ENCODE results near the gene YES1. TPM values are rescaled to one million over a fixed set of nuclear protein-coding genes. Genes with fewer than 3 reads are reported as not detected.
A peak's percentile ranks its signal among the peaks of the same experiment; 100 is the strongest.

YES1 gene
- total and polyA plus RNA-seq, 2 of the 13 experiments (the other 11 are each of a cell fraction or from before 2014, with no cell fraction given): 17.2 to 70.8 TPM

DNA sequence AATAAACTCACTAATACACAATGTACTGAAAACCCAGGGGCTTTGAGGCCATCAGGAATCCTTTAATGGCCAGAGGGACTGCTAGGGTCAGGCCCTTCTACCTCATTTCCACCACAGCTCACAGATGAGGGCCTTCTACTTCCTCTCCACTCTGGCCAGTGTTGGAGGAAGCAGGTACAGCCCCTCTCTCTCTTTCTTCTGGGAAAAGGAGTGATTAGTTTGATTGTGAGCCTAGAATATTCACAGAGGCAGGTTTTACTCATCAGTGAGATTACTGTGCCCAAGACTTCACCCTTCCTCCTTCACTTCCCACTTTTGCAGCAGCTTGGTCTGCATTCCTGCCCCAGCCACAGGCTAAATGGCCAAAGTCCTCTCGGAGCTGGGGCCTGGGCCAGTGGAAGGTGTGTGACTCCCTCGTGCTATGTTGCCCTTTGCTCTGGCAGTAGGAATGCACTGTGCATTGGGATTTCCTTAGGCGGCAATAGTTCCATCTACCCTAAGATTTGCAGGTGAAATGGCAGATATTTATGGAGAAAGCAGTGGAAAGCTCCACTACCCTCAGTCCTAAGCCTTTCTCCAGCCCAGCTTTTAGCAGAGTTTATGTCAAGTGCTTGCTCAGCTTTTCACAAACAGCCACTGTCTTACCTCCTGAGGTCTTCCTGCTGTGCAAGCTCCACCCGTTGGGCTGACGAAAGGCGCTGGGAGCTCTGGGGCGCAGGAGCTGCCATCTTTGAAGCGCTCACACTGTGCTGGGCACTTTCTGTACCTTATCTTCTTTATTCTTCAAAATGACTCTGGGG is 36.2 kb upstream of the YES1 start (continued):
- TF ChIP-seq, protein P1, sequence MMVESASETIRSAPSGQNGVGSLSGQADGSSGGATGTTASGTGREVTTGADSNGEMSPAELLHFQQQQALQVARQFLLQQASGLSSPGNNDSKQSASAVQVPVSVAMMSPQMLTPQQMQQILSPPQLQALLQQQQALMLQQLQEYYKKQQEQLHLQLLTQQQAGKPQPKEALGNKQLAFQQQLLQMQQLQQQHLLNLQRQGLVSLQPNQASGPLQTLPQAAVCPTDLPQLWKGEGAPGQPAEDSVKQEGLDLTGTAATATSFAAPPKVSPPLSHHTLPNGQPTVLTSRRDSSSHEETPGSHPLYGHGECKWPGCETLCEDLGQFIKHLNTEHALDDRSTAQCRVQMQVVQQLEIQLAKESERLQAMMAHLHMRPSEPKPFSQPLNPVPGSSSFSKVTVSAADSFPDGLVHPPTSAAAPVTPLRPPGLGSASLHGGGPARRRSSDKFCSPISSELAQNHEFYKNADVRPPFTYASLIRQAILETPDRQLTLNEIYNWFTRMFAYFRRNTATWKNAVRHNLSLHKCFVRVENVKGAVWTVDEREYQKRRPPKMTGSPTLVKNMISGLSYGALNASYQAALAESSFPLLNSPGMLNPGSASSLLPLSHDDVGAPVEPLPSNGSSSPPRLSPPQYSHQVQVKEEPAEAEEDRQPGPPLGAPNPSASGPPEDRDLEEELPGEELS (CRISPR knock-in tag; IDR thresholded peaks at IDR 0.05): peak; percentile 73; the same call in 1 of the 2 replicates
- TF ChIP-seq HDAC1 (CRISPR knock-in tag; IDR thresholded peaks at IDR 0.05) (peak; percentile 93), PHF5A (CRISPR knock-in tag; IDR thresholded peaks at IDR 0.05; ENCODE audit: low read depth, unreplicated experiment) (peak; percentile 86), RXRB (CRISPR knock-in tag; IDR thresholded peaks at IDR 0.05; ENCODE audit: borderline replicate concordance) (peak; percentile 87; the same call in 1 of the 2 replicates), SNAI1 (CRISPR knock-in tag; IDR thresholded peaks at IDR 0.05; ENCODE audit: borderline replicate concordance) (no peak), THYN1 (CRISPR knock-in tag; IDR thresholded peaks at IDR 0.05; ENCODE audit: borderline replicate concordance, low read depth) (no peak), ZNF577 (CRISPR knock-in tag; IDR thresholded peaks at IDR 0.05; ENCODE audit: borderline replicate concordance, low read depth) (no peak), ZNF24 (IDR thresholded peaks at IDR 0.05) (no peak), MAFF (IDR thresholded peaks at IDR 0.05; ENCODE audit: low read depth, low read length) (peak; percentile 46), ZNF264 (CRISPR knock-in tag; IDR thresholded peaks at IDR 0.05) (0 out of 2 replicates have a peak, but pooled peaks have one; percentile 65), HOXA7 (CRISPR knock-in tag; IDR thresholded peaks at IDR 0.05) (no peak), SPEN (CRISPR knock-in tag; IDR thresholded peaks at IDR 0.05; ENCODE audit: low read depth) (peak; percentile 43; the same call in 1 of the 2 replicates), ZNF782 (CRISPR knock-in tag; IDR thresholded peaks at IDR 0.05; ENCODE audit: borderline replicate concordance) (no peak; the same call in 1 of the 2 replicates), NFATC3 (CRISPR knock-in tag; IDR thresholded peaks at IDR 0.05) (no peak), SRSF1 (optimal IDR thresholded peaks at IDR 0.05; ENCODE audit: low read depth, low read length) (no peak), ZFP36L1 (CRISPR knock-in tag; IDR thresholded peaks at IDR 0.05) (peak; percentile 93; the same call in 1 of the 2 replicates), TCF12 (IDR thresholded peaks at IDR 0.05) (no peak), TCF12 (CRISPR knock-in tag; IDR thresholded peaks at IDR 0.05) (peak; percentile 85)
- TF ChIP-seq, protein P2, sequence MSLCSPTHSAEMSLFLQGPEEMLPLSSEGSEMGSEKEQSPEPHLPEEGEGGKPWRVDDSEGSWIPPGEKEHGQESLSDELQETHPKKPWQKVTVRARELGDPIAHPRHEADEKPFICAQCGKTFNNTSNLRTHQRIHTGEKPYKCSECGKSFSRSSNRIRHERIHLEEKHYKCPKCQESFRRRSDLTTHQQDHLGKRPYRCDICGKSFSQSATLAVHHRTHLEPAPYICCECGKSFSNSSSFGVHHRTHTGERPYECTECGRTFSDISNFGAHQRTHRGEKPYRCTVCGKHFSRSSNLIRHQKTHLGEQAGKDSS (CRISPR knock-in tag; IDR thresholded peaks at IDR 0.05; ENCODE audit: borderline replicate concordance, low read depth): peak; percentile 94; the same call in 1 of the 2 replicates
- TF ChIP-seq, protein P3, sequence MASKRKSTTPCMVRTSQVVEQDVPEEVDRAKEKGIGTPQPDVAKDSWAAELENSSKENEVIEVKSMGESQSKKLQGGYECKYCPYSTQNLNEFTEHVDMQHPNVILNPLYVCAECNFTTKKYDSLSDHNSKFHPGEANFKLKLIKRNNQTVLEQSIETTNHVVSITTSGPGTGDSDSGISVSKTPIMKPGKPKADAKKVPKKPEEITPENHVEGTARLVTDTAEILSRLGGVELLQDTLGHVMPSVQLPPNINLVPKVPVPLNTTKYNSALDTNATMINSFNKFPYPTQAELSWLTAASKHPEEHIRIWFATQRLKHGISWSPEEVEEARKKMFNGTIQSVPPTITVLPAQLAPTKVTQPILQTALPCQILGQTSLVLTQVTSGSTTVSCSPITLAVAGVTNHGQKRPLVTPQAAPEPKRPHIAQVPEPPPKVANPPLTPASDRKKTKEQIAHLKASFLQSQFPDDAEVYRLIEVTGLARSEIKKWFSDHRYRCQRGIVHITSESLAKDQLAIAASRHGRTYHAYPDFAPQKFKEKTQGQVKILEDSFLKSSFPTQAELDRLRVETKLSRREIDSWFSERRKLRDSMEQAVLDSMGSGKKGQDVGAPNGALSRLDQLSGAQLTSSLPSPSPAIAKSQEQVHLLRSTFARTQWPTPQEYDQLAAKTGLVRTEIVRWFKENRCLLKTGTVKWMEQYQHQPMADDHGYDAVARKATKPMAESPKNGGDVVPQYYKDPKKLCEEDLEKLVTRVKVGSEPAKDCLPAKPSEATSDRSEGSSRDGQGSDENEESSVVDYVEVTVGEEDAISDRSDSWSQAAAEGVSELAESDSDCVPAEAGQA (IDR thresholded peaks at IDR 0.05; ENCODE audit: low read depth): peak; percentile 74; the same call in 1 of the 2 replicates
- TF ChIP-seq, protein P3 (CRISPR knock-in tag; IDR thresholded peaks at IDR 0.05; ENCODE audit: borderline replicate concordance): 0 out of 2 replicates have a peak, but pooled peaks have one; percentile 42

Data from HepG2 (cell line).